GM18867 (cell line): ENCODE measurements around the gene NCAN.

Experiments
- ATAC-seq: cut with Tn5 transposase; IDR thresholded peaks from one replicate; pipeline ENCODE4 v1.9.1; 2021; ENCODE audit warnings: mild to moderate bottlenecking, moderate library complexity; ENCODE audit not compliant: unreplicated experiment

Gene NCAN

GRCh38 chr19:19258589-19259338 lies 47.0 kb downstream of the NCAN start:
- no peak for ATAC-seq

DNA sequence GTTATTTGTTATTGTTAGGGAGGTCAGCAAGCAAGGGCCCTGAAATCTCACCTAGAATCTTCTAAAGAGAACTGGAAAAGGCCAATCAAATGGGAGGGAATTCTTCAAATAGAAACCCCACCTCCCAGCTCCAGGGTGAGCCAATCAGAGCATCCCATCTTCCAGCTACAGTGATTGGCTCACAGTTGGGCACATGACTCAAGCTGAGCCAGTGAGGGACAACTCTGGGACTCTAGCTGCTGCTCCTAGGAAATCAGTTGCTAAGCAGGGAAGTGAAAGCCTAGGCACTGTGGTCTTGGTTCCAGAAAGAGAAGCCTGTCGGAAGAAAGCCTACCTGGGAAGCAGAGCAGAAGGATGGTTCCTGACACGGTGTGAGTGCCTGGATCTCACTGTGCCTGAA lies 48.0 kb downstream of the NCAN start:
- ATAC-seq, result no peak

- no peak for ATAC-seq
Measured at GRCh38 chr19:19260417-19261214, 48.9 kb downstream of the NCAN start.

GRCh38 chr19:19261350-19262189 lies 49.8 kb downstream of the NCAN start:
- no peak for ATAC-seq

DNA sequence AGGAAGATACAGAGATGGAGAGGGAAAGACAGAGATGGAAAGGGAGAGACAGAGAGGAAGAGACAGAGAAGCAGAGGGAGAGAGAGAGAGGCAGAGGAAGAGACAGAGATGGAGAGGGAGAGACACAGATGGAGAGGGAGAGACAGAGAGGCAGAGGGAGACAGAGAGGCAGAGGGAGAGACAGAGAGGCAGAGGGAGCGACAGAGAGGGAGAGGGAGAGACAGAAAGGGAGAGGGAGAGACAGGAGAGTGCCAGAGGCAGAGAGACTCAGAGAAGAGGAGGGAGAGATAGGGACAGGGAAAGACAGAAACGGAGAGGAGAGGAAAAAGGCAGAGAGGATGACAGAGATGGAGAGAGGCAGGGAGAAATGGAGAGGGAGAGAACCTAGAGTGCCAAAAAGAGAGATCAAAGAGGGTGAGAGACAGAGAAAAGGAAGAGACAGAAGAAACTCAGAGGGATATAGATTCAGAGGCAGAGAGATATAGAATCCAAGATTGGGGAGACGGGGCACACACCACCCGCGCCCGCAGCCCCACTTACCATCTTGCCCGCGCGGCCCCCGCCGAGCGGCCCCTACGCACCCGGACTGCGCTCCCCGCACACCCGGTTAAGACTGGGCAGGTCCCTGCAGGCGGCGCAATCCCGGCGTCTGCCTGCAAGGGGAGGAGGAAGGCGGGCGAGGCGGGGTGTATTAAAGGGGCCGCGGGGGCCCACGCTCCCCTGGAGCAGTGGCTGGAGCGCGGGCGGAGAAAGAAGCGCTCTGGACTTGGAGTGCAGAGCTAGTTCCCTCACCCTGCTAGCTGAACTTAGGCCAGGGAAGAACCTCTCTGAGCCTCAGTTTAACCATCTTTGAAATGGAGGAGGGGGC lies 50.7 kb downstream of the NCAN start:
- no peak for ATAC-seq

DNA sequence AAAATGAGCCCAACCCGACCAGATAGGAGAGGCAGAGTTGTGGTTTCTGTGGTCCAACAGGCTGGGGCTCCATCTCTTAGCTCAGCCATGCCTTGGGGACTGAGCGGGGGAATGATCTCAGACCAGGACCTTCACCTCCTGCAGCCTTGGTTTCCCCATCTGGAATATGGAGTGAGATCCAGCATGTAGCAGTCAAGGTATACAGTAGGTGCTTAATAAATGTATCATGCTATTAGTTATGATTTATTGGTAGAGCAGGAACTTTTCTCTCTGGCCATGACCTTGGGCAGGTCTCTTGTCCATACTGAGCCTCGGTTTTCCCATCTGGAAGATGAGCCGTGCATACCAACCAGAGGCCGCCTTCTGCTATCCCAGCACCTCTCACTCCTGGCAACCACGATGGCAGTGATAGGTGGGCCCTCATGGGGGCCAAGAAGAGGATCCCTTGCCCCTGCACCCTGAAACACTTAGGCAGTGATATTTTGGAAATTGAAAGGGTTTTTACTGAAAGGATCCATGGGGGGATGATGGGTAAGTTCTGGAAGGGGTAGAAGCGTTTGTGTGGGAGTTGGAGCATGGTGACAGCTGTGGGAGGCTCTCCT lies 52.2 kb downstream of the NCAN start:
- no peak for ATAC-seq

DNA sequence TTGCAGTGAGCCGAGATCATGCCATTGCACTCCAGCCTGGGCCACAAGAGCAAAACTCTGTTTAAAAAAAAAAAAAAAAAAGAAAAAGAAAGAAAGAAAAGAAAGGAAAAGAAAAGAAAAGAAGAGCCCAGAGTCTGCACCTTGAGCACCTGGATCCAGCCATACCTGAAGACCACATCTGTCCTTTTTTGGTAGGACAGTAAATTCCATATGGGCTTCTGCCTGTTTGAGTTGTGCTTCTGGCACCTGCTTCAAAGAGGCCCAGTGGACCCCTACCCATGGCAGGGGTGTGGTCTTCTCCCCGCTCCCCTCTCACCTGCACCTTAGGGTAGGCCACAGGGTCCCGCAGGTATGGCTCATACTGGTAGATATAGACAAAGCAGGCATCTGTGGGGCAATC lies 55.5 kb downstream of the NCAN start:
- no peak for ATAC-seq

DNA sequence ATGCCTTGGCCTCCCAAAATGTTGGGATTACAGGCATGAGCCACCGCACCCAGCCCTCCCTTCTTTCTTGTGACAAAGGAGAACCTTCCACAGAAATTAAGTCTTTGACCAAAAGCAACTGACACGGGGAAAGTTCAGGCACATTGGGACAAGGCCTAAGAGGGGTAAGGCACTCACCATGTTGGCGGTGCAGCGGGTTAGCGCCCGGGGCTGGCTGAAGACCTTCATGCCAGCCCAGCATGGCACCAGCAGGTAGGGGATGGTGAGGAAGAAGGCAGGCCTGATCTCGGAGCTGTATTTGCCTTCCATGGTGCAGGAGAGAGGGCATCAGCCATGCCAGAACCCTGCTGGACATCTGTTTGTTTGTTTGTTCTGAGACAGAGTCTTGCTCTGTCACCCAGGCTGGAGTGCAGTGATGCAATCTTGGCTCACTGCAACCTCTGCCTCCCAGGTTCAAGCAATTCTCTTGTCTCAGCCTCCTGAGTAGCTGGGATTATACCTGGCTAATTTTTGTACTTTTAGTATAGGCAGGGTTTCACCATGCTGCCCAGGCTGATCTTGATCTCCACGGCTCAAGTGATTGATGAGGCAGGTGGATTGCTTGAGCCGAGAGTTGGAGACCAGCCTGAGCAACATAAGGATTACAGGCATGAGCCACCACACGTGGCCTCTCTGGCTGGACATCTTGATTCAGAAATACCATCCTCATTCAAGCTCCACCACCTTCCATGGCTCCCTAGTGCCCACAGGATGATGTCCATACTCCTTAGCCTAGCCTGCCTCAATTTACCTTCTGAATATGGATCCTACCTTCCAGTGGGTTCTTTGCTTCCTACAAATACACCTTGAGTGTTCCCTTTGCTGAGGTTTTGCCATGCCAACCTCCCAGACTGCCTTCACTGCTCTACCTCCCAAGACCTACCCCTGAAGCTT lies 57.0 kb downstream of the NCAN start:
- ATAC-seq, result no peak

DNA sequence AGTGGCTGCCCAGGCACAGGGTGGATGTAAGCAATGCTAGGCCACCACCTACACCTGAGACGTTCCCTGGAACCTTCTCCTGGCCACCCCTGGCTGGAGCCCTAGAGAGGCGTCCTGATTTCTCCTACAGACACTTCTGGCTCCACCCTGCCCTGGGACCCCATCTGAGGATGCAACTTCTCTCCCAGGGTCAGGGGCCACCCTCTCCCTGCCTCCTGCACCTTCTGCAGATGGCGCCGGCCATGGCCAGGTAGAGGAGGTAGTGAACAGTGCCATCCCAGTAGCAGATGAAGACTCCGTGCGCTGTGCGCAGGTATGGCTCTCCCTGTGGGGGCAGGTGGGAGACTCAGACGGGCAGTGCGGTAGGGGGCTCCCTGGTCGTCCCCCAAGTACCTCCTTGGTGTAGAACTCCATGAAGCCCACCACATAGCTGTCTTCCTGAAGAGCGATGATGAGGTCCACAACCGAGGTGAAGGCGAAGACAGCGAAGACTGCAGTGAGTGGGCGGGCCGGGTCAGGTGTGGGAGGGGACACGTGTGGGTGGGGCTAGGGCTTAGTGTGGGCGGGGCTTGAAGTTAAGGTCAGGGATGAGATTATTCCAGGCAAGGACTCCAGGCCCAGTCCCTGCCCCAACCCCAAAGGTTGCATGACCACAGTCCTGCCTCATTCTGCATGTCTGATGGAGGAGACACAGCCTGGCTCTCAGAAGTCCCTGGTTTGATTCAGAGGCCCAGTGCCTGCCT lies 58.4 kb downstream of the NCAN start:
- ATAC-seq, result no peak

- no peak for ATAC-seq
Measured at GRCh38 chr19:19270749-19271571, 59.2 kb downstream of the NCAN start.

DNA sequence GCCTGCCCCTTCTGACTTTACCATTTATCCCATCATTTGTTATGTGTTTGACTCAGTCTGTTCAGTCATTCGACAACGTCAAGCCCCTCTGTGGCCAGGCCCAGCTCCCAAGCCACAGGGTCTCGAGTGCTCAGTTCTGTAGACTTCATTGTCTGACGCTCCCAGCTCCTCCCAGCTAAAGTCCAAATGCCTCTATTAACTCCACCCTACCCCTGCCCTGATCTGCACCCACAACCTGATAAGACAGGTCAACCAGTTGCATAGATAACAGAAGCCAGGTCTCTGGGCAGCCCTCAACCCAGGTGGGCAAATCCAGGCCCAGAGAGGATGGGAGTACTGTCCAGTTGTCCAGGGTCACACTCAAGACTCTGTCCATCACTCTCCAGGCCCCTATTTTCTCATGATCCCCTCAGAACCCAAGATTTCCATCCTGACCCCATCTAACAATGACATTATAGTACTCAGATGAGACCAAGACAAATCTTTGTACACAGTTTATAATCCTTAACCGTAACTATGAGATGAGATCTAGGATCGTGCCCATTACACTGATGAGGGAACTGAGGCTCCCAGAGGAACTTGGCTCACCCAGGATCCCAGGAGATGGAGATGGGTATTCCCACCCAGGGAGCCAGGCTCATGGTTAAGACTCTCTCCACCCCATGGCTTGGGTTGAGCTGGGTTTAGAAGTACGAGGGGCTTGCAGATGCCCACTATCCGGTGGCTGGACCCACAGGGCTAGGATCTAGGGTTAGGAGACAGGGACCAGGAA lies 60.3 kb downstream of the NCAN start:
- ATAC-seq, result no peak

GRCh38 chr19:19274146-19274545 lies 62.4 kb downstream of the NCAN start:
- no peak for ATAC-seq

DNA sequence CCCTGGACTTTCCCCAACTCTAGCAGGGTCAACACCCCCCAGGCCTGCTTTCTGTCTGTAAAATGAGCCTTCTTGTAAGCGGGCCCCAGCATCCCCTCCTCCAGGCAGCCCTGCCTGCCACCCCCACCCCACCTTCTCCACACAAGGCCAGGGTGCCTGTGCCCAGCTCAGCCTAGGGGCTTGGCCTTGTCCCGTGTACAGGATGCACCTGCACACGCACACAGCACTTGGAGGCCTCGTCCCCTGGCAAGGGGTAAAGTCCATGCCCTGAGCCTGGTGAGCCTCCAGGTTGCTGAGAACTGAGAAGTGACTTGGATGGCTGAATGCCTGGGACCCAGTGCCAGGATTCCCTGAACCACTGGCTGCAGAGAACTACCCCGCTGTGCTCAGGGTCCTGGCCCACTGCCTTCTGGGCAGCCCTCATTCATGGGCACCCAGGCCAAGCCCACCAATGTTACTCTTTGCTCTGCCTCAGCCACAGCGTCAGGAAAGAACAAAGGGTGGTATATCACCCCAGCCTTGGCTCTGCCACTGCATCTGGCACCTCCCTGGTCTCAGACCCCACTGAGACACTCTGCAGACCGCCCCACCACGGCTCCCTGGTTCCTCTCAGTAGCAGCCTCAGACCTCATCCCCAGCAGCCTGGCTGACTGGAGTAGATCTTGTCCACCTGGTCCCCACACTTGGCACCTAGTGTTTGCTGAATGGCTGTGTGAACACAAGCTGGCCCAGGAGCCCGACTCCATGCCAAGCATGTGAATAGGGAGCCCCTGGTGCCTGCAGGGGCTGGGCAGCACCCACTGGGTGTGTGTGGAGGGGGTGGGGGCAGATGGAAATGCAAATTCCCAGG lies 63.2 kb downstream of the NCAN start:
- ATAC-seq, result no peak

GRCh38 chr19:19276386-19276785 lies 64.6 kb downstream of the NCAN start:
- ATAC-seq, result no peak

DNA sequence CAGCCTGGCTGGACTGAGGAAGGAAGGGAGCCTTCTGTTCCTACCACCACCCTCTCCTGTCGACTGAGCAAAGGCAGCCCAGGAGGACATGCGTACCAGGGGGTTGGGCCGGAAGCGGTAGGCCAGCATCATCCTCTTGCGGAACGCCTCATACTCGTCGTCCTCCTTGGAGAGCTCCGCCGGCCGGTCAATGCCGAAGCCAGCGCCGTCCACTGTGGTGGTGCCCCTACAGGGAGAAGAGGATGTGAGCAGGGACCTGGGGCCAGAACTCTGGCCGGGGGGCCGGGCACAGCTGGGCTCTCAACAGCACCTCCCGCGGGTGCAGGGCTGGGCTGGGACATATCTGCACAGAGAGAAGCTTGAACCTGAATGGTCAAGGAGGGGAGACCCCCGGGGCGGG lies 65.1 kb downstream of the NCAN start:
- no peak for ATAC-seq

GRCh38 chr19:19278315-19278714 lies 66.6 kb downstream of the NCAN start:
- ATAC-seq, result no peak
